ENCODE data around the gene RNF111.

DNA sequence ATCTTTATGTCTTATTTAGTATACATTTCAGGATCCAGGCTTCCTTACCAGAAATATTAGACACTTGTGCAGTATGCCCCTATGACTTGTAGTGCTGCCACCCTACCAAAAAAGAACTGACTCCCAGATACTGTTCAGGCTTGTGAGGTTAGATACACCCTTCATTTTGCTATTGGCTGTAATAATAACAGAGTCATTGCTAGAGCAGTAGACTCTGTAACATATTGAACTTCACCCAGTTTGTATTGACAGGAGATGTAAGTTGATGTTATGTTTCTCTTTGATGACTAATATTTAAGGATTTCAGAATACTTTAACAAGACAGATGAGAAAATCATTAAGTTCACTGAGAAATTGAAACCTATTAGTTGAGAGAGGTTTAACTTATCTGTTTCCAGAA is 32.9 kb downstream of the RNF111 start:
- TF ChIP-seq, protein P1, sequence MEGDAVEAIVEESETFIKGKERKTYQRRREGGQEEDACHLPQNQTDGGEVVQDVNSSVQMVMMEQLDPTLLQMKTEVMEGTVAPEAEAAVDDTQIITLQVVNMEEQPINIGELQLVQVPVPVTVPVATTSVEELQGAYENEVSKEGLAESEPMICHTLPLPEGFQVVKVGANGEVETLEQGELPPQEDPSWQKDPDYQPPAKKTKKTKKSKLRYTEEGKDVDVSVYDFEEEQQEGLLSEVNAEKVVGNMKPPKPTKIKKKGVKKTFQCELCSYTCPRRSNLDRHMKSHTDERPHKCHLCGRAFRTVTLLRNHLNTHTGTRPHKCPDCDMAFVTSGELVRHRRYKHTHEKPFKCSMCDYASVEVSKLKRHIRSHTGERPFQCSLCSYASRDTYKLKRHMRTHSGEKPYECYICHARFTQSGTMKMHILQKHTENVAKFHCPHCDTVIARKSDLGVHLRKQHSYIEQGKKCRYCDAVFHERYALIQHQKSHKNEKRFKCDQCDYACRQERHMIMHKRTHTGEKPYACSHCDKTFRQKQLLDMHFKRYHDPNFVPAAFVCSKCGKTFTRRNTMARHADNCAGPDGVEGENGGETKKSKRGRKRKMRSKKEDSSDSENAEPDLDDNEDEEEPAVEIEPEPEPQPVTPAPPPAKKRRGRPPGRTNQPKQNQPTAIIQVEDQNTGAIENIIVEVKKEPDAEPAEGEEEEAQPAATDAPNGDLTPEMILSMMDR (optimal IDR thresholded peaks at IDR 0.05 in 1 of 3, IDR thresholded peaks at IDR 0.05 in 1 of 3, conservative IDR thresholded peaks at IDR 0.05 in 1 of 3; ENCODE audit: extremely low read depth in 1 of 3, insufficient read depth in 2 of 3, low read length in 3 of 3) = no peak
- no peak for TF ChIP-seq EZH2 (IDR thresholded peaks at IDR 0.05; ENCODE audit: low read length)
